Fibroblast of skin of left biceps (primary cell): ENCODE measurements around the gene RBM20.
"Not testable (repeated sequence)": the region's sequence is repeated elsewhere in the genome, so short reads cannot be mapped to it uniquely, and the experiment has no call there.

Experiments
- DNase-seq, 2 experiments: peaks; one replicate each; pipeline ENCODE4 v3.0.0-alpha.2; 2013; ENCODE audit warnings: low read depth in 2 of 2

RBM20 gene

DNA sequence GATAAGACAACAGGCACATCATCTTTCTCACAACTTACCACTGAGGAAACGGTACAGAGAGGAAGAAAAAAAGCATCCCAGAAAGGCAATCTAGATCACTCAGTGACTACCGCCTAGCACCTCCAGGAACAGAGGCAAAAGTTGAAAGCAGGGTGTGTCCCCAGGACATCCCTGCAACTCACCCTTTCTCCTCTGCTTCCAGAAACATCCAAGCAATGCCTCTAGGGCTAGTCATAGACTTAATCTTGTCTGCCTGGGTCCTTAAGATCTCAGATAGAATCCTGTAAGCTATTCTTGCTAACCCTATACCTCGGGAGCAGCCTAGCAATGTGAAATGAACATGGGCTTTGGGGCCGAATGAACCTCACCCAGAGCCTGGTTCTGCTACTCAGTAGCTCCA, 208.8 kb downstream of the RBM20 start:
- DNase-seq = no peak

GRCh38 chr10:110853921-110854605, 209.9 kb downstream of the RBM20 start:
- no peak for DNase-seq

- DNase-seq = no peak
These were observed 213.4 kb downstream of the RBM20 start for GRCh38 chr10:110857265-110858171.

DNA sequence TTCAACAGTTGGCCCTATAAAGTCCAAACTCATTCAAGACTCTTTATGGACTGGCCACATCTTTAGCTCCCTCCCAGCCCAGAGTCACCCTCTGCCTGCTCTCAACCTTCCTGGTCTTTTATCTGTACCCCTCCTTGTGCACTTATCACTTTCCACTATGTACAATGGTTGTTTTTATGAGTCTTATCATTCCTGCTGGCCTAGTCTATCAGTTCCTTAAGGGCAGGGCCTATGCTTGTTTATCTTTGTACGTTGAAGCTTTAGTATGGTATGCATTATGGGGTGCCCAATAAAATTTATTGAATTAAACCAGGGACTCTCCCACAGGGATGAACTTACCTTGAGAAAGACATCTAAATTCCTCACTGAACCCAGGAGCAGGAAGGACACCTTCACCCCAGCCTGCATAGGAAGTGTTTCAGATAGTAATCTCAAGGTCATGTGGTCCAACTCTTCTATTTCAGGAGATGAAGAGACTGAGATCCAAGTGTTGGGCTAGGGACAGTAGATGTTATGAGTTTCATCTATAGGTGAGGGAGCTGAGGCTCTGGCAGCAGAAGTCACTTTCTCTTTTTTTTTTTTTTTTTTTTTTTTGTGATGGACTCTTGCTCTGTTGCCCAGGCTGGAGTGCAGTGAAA, 214.3 kb downstream of the RBM20 start:
- DNase-seq = no peak

DNA sequence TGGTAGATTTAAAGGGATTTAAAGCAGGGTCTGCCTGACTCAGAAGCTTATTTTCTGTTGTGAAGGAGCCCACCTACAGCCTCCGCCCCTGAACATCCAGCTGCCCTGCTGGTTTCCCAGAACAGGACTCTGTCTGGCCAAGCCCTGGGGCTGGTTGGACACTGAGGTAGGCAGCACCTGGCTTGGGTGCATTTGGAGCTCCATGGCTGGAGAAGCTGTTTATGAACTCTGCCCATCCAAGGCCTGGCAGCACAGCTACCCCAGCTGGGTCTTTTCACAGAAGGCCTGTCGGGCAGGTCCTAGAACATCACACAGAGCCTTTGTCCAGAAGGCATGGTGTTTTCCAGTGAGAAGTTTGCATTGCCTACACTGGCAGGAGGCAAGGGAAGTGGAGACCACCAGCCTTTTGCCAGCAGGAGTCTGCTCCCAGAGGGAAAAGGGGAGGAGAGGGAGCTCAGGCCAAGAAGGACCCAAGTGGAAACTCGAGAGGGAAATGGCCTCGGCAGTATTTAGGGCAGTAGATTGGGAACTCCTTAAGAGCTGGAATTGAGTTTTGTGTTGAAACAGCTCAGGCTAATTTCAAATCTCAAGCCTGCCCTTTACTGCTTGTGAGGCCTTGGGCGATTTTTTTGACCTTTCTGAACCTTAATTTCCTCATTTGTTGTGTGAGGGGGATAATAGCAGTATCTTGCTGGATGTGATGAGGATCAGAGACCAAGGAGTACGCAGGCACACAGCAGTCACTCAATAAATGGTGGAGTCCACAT, 215.3 kb downstream of the RBM20 start:
- no peak for DNase-seq

GRCh38 chr10:110859973-110860376, 215.8 kb downstream of the RBM20 start:
- DNase-seq = peak; percentile 90 to 92

DNA sequence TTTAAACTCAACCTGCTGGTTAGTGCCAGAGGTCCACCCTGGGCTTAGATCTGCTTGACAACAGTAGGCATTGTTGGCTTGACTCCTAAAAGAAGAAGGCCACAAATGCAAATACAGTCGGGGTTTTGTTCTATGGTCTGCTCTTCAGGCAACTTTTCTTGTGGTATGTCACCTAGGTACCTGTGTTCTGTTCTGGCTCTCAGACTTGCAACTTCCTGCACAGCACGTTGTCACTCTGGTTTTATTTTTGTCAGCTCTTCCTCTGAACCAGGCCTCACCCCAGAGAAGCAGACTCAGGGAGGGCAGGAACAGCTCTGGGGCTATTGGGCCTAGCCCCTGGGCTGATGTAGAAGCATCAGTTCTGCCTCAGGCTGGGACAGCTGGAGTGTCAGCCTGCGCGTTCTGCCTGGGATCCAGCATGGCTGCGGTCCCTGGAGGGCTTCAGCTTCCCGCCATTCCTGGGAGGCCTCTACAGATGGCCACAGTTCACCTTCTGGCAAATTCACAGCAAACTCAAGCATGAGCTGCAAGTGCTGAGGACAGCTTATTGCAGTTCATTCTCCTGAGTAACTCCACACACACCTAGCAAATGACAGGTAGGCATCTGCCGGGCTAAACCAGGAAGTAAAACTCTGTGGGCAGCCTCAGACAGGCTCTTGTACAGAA, 216.6 kb downstream of the RBM20 start:
- DNase-seq = no peak

DNA sequence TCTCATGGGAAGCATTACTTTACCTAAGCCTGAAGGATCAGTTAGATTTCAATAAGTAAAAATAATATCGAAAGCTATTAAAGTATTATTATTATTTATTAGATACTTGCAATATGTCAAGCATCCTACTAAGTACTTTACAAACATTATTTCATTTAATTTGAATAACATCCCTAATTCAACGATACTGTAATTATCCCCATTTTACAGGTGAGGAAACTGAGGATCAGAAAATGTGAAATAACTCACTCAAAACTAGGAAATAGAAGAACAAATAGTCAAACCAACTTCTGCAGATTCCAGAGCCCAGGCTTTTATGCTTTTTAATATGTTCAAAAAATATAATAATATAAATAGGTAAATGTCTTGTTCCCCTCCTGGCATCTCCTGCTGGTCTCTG, 217.3 kb downstream of the RBM20 start:
- DNase-seq = no peak

DNA sequence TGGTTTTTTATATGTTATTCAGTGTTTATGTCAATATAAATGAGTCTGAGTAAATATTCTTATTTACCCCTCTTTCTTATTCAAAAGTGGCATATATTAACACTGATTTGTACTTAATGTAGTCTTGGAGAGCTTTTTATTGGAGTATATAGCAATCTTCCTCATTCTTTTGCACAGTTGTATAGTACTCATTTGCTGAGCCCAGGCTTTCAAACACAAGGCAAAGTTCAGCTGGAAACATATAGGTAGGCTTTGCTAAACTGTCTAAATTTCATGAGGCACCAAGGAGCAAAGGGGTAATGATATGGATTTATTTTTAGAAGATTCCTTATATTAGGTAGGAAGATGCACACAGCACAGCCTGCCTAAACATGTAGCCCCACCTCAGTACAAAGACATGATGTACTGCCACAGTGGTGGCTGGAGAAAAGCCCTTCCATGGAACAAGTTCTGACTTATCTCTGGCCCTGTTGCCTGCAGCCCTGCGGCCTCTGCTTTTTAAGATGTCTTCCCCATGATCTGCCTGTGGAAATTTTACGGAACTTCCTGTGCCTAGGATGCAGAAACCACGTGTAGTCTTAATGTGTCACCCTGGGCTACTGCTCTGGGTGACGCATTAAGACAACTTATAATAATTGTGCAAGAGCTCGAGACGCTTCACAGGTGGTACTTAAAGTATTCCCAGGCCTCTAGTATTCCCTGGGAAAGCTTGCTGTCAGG, 218.0 kb downstream of the RBM20 start:
- no peak for DNase-seq

GRCh38 chr10:110862961-110863360, 218.8 kb downstream of the RBM20 start:
- no peak for DNase-seq

DNA sequence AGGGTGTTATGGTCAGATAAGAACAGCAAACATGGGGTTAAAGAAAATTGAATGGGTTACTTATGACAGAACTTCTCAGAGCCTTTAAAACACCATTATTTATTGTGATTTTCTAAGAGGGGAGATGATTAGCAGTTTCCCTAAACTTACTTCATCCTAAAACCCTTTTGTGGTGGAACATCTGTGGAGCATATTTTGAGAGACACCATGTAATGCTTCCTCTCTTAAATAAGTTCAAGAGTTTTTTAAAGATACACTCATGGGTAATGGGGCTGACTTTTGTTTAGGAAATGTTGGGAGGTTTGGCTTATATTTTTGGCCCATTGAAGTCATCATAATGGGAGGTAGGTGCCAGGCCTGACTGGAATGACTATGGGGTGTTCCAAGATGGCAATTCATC, 219.2 kb downstream of the RBM20 start:
- peak in 1 of 2 experiments; percentile 31 for DNase-seq

DNA sequence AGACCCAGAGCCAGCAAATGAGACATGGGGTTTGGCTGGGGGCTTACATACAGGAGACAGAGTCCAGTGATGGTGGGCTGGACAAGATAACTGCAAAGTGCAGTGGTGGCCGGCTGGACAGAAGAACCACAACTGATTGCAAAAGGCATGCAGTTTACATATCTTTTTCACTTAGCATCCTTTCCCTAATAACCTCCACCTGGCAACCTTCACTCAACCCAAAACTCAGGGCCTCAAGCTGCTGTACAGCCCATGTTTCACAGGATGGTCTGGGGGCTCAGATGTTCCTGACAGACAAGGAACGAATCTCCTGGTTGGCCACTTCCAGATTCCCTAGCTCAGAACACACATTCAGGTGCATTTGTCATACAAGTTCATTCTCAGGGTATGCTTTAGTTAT, 219.8 kb downstream of the RBM20 start:
- DNase-seq = no peak

- no peak for DNase-seq
These were observed 220.6 kb downstream of the RBM20 start for GRCh38 chr10:110864662-110865140.

- DNase-seq = peak in 1 of 2 experiments; percentile 48
These were observed 221.2 kb downstream of the RBM20 start for GRCh38 chr10:110865186-110865808.

GRCh38 chr10:110865809-110866482, 221.8 kb downstream of the RBM20 start:
- no peak for DNase-seq

DNA sequence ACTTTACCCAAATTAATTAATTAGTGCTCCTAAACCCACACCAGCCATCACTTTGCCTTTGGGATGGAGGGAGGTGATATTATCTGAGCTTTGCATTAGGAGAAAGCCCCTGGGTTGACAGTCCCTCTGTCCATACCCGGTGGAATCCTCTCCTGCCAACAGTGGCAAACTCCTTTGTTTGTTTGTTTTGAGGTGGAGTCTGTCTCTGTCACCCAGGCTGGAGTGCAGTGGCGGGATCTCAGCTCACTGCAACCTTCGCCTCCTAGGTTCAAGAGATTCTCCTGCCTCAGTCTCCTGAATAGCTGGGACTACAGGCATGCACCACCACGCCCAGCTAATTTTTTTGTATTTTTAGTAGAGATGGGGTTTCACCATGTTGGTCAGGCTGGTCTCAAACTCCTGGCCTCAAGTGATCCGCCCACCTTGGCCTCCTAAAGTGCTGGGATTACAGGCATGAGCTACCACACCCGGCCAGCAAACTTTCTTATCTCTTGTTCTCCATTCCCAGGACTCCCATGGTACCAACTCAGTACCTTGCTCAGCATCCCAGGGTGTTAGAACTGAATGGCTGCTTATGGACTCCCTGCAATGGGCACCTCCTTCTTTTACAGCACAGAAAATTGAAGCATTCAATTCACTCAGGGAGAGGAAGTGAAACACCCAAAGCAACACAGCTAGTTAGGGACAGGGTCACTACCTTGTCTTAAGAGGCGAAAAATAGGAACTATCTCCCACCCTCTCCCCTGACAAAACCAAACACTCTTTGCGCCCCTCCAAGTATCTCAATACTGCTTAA, 223.1 kb downstream of the RBM20 start:
- DNase-seq = not testable (repeated sequence)

GRCh38 chr10:110867807-110868465, 223.8 kb downstream of the RBM20 start:
- DNase-seq = no peak

DNA sequence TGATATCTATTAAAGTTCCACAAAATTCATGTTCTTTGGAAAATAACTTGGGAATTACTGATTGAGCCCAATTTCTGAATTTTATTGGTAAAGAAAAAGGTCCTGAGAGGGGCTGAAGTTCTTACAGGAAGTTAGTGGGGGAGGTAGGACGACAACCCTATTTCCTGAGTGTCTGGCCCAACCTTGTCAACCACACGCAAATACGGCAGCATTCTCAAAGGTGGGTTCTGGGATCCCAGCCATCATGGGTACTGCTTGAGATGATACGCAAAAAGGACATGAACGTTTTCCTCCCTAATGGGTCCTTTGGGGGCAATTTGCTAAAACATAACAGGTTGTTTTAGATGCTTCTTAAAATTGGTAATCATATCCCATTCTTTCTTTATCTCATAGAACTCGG, 224.8 kb downstream of the RBM20 start:
- DNase-seq = no peak
